ENCODE data around the gene HAPLN3. TPM values are rescaled to one million over a fixed set of nuclear protein-coding genes. Genes with fewer than 3 reads are reported as not detected.
"Not testable (repeated sequence)": the region's sequence is repeated elsewhere in the genome, so short reads cannot be mapped to it uniquely, and the experiment has no call there.

Gene HAPLN3
- polyA plus RNA-seq, 1 of the 3 experiments (the other 2 are of a cell fraction): 9.7 TPM

GRCh38 chr15:88939486-88939806, 44.1 kb upstream of the HAPLN3 start:
- Histone ChIP-seq H3F3A (replicated peaks; ENCODE audit: insufficient read depth) (no peaks in the 10 kb centered on the region), H3K27ac (ENCODE audit: low read depth in 2 of 2, low read length in 1 of 2) (no peak overlapping the region), H4K20me1 (ENCODE audit: insufficient read depth) (no peaks in the 10 kb centered on the region), H3K79me2 (ENCODE audit: insufficient read depth) (no peaks in the 10 kb centered on the region), H3K36me3 (replicated peaks in 1 of 2; ENCODE audit: control insufficient read depth in 1 of 2, insufficient read depth in 2 of 2, low read length in 1 of 2) (no peaks in the 10 kb centered on the region), H3K4me1 (ENCODE audit: control insufficient read depth in 1 of 2, insufficient read depth in 2 of 2, low read depth in 1 of 2, low read length in 1 of 2) (no peaks in the 10 kb centered on the region), H3K9me2 (no peaks in the 10 kb centered on the region), H3K4me3 (ENCODE audit: low read depth in 2 of 2, low read length in 1 of 2) (no peak overlapping the region), H3K9me3 (no peaks in the 10 kb centered on the region), H2AFZ (ENCODE audit: low read depth) (no peak overlapping the region), H3K4me2 (no peak overlapping the region), H3K9ac (no peak overlapping the region), H3K27me3 (ENCODE audit: insufficient read depth) (no peaks in the 10 kb centered on the region)
- 71% methylated on average over 2 of the region's 2 CpGs for WGBS (ENCODE audit: low lambda C conversion rate)
- ChIA-PET CTCF (interaction anchor here (0.9 to 2.5 kb wide), 2 partner anchors 34 to 76 kb away, joined by 3 to 10 read pairs; no protein-coding TSS in a partner anchor), POLR2A (no interaction called here)
- TF ChIP-seq ZBTB33 (IDR thresholded peaks at IDR 0.05; ENCODE audit: borderline replicate concordance, low read depth): no peak
- TF ChIP-seq RXRA (IDR thresholded peaks at IDR 0.05; ENCODE audit: borderline replicate concordance, low read depth): no peak
- TF ChIP-seq FOXJ3 (CRISPR knock-in tag; IDR thresholded peaks at IDR 0.05): no peak
- no peak for TF ChIP-seq POLR2AphosphoS5 (IDR thresholded peaks at IDR 0.05; ENCODE audit: low read depth, low read length)
- no peak for TF ChIP-seq RCOR1 (IDR thresholded peaks at IDR 0.05; ENCODE audit: low read length)
- DNase-seq: no peak

DNA sequence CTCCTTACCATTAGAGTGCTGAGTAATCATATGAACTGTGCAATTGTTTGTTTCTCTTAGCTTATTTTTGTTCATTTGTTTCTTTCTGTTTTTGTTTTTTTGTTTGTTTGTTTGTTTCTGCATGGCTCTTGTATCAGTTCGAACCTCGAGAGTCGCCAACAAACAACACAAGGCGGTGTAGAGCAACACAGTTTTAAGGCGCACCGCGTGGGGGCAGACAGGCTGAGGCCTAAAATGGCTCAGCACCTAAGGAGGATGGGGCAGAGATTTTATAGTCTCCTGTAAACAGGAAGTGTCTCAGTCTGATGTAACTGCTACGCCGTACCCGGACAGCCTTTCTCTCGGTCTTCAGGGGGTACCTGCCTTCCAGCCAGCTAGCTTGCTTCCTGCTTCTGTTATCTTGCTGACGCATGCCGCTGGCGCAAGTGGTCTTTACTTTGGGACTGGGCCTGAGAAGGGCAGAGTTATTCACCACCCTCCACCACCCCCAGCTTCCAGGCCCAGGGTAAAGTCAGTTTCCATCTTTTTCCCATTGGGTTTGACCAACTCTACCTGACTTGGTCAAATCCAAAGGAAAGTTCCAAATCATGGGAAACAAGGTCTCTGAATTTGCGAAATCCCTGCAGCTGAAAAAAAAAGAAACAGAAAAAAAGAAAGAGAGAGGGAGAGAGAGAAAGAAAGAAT, 43.6 kb upstream of the HAPLN3 start:
- no peaks in the 10 kb centered on the region for H3K9me2 ChIP-seq
- no peak overlapping the region for H3K9ac ChIP-seq
- no peaks in the 10 kb centered on the region for H3K9me3 ChIP-seq
- 92% methylated on average over 15 of the region's 15 CpGs for WGBS (ENCODE audit: low lambda C conversion rate)
- POLR2A ChIA-PET: no interaction called here
- H4K20me1 ChIP-seq (ENCODE audit: insufficient read depth): no peaks in the 10 kb centered on the region
- no peaks in the 10 kb centered on the region for H3K36me3 ChIP-seq (replicated peaks in 1 of 2; ENCODE audit: control insufficient read depth in 1 of 2, insufficient read depth in 2 of 2, low read length in 1 of 2)
- no peaks in the 10 kb centered on the region for H3K4me1 ChIP-seq (ENCODE audit: control insufficient read depth in 1 of 2, insufficient read depth in 2 of 2, low read depth in 1 of 2, low read length in 1 of 2)
- no peak overlapping the region for H3K4me3 ChIP-seq (ENCODE audit: low read depth in 2 of 2, low read length in 1 of 2)
- no peak overlapping the region for H3K27ac ChIP-seq (ENCODE audit: low read depth in 2 of 2, low read length in 1 of 2)
- TF ChIP-seq GABPA (IDR thresholded peaks at IDR 0.05; ENCODE audit: low read depth): no peak
- no peaks in the 10 kb centered on the region for H3K27me3 ChIP-seq (ENCODE audit: insufficient read depth)
- no peak for DNase-seq
- no peaks in the 10 kb centered on the region for H3K79me2 ChIP-seq (ENCODE audit: insufficient read depth)
- no peak overlapping the region for H3K4me2 ChIP-seq
- CTCF ChIA-PET: interaction anchor here (0.9 to 2.5 kb wide), 2 partner anchors 34 to 77 kb away, joined by 3 to 10 read pairs; no protein-coding TSS in a partner anchor
- H3F3A ChIP-seq (replicated peaks; ENCODE audit: insufficient read depth): no peaks in the 10 kb centered on the region
- no peak overlapping the region for H2AFZ ChIP-seq (ENCODE audit: low read depth)

DNA sequence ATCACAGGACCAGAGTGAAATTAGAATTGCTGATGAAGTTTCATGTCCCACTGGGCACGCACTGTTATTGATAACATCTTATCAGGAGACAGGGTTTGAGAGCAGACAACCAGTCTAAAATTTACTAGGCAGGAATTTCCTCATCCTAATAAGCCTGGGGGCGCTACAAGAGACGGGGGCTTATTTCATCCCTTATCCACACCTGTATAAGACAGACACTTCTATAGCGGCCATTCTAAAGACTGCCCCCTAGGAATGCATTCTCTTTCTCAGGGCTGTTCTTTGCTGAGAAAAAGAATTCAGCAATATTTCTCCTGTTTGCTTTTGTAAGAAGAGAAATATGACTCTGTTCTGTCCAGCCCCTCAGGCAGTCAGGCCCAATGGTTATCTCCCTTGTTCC, 39.1 kb upstream of the HAPLN3 start:
- CTCF ChIA-PET; DNase-seq; H3K36me3 ChIP-seq (replicated peaks in 1 of 2; ENCODE audit: control insufficient read depth in 1 of 2, insufficient read depth in 2 of 2, low read length in 1 of 2); H3K4me1 ChIP-seq (ENCODE audit: control insufficient read depth in 1 of 2, insufficient read depth in 2 of 2, low read depth in 1 of 2, low read length in 1 of 2); H3K27ac ChIP-seq (ENCODE audit: low read depth in 2 of 2, low read length in 1 of 2); H3K79me2 ChIP-seq (ENCODE audit: insufficient read depth); H3K9me2 ChIP-seq; H3K27me3 ChIP-seq (ENCODE audit: insufficient read depth); H3K9ac ChIP-seq; H3K4me2 ChIP-seq; H3K4me3 ChIP-seq (ENCODE audit: low read depth in 2 of 2, low read length in 1 of 2); H4K20me1 ChIP-seq (ENCODE audit: insufficient read depth); H3K9me3 ChIP-seq; H2AFZ ChIP-seq (ENCODE audit: low read depth); POLR2A ChIA-PET; H3F3A ChIP-seq (replicated peaks; ENCODE audit: insufficient read depth): not testable (repeated sequence)
- WGBS (ENCODE audit: low lambda C conversion rate): 22% methylated on average over 4 of the region's 4 CpGs

Measured in SK-N-SH (cell line).